ENCODE measurements around the gene BOD1L1.

DNA sequence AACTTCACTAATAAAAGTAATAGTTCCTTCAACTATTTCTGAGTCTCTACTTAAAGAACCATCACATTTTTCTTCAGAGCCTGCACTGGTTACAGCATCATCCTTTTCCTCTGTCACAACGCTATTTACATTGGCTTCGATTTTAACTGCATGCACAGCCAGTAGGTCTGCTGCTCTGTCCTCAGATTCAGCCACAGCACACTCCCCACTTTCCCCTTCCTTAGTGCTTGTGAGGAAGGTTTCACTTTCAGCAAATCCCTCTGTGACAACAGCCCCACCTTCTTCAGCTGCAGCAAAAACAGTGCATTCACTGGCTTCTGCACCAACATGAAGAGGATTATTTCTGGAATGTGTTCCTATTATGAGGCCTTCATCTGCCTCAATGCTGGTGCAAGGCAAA, 25.7 kb downstream of the BOD1L1 start:
- no peak for TF ChIP-seq YY1 (IDR thresholded peaks at IDR 0.05; ENCODE audit: low read depth)
- TF ChIP-seq EGR1 (IDR thresholded peaks at IDR 0.05), result no peak
- TF ChIP-seq REST (IDR thresholded peaks at IDR 0.05; ENCODE audit: low read depth), result no peak
- TF ChIP-seq EP300 (IDR thresholded peaks at IDR 0.05; ENCODE audit: borderline replicate concordance), result no peak
- TF ChIP-seq CEBPB (IDR thresholded peaks at IDR 0.05), result no peak
- TF ChIP-seq MAX (IDR thresholded peaks at IDR 0.05), result no peak
- no peak for TF ChIP-seq RAD21 (IDR thresholded peaks at IDR 0.05; ENCODE audit: low read depth)
- TF ChIP-seq CREB1 (IDR thresholded peaks at IDR 0.05; ENCODE audit: low read depth), result no peak
- TF ChIP-seq TCF12 (IDR thresholded peaks at IDR 0.05; ENCODE audit: low read depth), result no peak
- no peak for TF ChIP-seq TAF1 (IDR thresholded peaks at IDR 0.05; ENCODE audit: low read depth)
- TF ChIP-seq, protein P1, sequence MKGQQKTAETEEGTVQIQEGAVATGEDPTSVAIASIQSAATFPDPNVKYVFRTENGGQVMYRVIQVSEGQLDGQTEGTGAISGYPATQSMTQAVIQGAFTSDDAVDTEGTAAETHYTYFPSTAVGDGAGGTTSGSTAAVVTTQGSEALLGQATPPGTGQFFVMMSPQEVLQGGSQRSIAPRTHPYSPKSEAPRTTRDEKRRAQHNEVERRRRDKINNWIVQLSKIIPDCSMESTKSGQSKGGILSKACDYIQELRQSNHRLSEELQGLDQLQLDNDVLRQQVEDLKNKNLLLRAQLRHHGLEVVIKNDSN (IDR thresholded peaks at IDR 0.05), result no peak
- no peak for TF ChIP-seq FOXM1 (IDR thresholded peaks at IDR 0.05; ENCODE audit: borderline replicate concordance, low read depth)
